Heart left ventricle (tissue), 13 donors: ENCODE data around the gene GNPTG.

Experiments used
- POLR2A ChIP-seq, 2 donors: fragments of 450-650 bp; IDR thresholded peaks; one replicate each; pipeline ENCODE4 v1.6.1; 2017; ENCODE audit warnings: antibody characterized with exemption in 2 of 2, mild to moderate bottlenecking in 2 of 2, moderate library complexity in 2 of 2
- TF ChIP-seq, protein P1 (sequence below), 12 donors: fragments of 200-600 bp; sonication (generic) in 4 of 12; IDR thresholded peaks; one replicate each; pipeline versions ENCODE4 v1.5.0 to v1.8.0; 2018 to 2022; ENCODE audit warnings: antibody characterized with exemption in 12 of 12, mild to moderate bottlenecking in 5 of 12
- donor health status: ischemic (EF 13 %, LVEDD 7.1; RV severe dilation, severe dysfunction).
- donor health status: DM: no; HTN: yes; CAD: no.
- donor health status: DM: no; HTN: no; CAD: no.
- donor health status: ischemic (EF 25% LVEDD 6.9; RV normal size, moderate dysfunction).
- donor health status: ischemic (EF 25% LVEDD 5.7; RV mildly dilated, moderate dysfunction).
- donor health status: ischemic (EF 35%, LVEDD 5.7; RV mildly dilated, moderate dysfunction).
- donor health status: nonischemic (EF 11% LVEDD 7.7; RV severe dilation, severe dysfunction).
- donor health status: DM: yes; HTN: yes; CAD: no.
- donor health status: PGD.
- donor health status: ischemic (EF 29% LVEDD 5.4; RV normal size, mild dysfunction).
- donor health status: nonischemic (EF 23%, LVEDD 6.1; RV moderate dilation, normal function).

DNA sequence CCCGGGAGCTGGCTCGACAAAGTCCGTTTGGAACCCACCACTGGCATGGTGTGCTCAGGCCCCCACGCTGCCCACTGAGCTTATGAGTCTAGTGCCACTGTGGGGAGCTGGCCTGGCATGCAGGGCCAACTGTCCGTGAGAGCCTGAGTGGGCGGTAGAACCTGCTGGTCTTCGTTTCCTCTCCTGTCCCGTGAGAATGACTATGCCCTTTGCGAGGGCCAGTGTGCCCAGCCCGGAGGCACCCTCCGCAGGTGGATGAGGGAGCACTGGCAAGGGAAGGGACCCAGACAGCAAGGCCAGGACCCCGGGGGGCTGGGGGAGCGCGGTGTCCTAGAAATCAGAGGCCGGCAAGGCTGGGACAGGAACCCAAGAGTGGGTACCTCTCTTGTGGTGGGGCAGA, 15.1 kb upstream of the GNPTG start:
- TF ChIP-seq, protein P1, sequence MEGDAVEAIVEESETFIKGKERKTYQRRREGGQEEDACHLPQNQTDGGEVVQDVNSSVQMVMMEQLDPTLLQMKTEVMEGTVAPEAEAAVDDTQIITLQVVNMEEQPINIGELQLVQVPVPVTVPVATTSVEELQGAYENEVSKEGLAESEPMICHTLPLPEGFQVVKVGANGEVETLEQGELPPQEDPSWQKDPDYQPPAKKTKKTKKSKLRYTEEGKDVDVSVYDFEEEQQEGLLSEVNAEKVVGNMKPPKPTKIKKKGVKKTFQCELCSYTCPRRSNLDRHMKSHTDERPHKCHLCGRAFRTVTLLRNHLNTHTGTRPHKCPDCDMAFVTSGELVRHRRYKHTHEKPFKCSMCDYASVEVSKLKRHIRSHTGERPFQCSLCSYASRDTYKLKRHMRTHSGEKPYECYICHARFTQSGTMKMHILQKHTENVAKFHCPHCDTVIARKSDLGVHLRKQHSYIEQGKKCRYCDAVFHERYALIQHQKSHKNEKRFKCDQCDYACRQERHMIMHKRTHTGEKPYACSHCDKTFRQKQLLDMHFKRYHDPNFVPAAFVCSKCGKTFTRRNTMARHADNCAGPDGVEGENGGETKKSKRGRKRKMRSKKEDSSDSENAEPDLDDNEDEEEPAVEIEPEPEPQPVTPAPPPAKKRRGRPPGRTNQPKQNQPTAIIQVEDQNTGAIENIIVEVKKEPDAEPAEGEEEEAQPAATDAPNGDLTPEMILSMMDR (IDR thresholded peaks at IDR 0.05): no peak
- TF ChIP-seq POLR2A (IDR thresholded peaks at IDR 0.05): no peak
